ENCODE data around the gene NR2E3. TPM values are rescaled to one million over a fixed set of nuclear protein-coding genes. Genes with fewer than 3 reads are reported as not detected.

NR2E3 gene
- total RNA-seq, 1 experiment from 2014 or later = 0.77 TPM

- no peak overlapping the region for H2AFZ ChIP-seq (ENCODE audit: low read length)
- H3F3A ChIP-seq (ENCODE audit: low read length, unreplicated experiment) = no peaks in the 10 kb centered on the region
- peaks cover 12% of the 10 kb centered on the region for H3K4me1 ChIP-seq (ENCODE audit: insufficient read depth, low read length)
- intact Hi-C loops (cut with micrococcal nuclease) = loop anchor here (1.0 kb wide), 1 partner anchor 17 kb away; no protein-coding TSS in a partner anchor
- BruUV-seq (replicated peaks) = no TSS peak
- CTCF ChIA-PET = interaction anchor here (0.7 to 1.2 kb wide), 3 partner anchors 9 to 39 kb away, joined by 3 to 12 read pairs (median 4); no protein-coding TSS in a partner anchor
- no peak for TF ChIP-seq EZH2phosphoT487 (IDR thresholded peaks at IDR 0.05; ENCODE audit: borderline replicate concordance, low read length)
- no peak for TF ChIP-seq EZH2 (IDR thresholded peaks at IDR 0.05; ENCODE audit: low read length, unreplicated experiment)
- no peak for TF ChIP-seq CTCF (conservative IDR thresholded peaks at IDR 0.05; ENCODE audit: low read depth, low read length)
- POLR2A ChIA-PET (ENCODE audit: unreplicated experiment) = interaction anchor here (0.6 to 0.7 kb wide), 2 partner anchors 9 to 29 kb away, joined by 3 read pairs; no protein-coding TSS in a partner anchor
- no peaks in the 10 kb centered on the region for H3K79me2 ChIP-seq (ENCODE audit: low read length)
- peak overlapping the region; percentile 76 for H3K27ac ChIP-seq (ENCODE audit: low read length)
- ATAC-seq = peak; percentile 96
- H3K9me2 ChIP-seq (replicated peaks; ENCODE audit: low read length) = no peaks in the 10 kb centered on the region
- H3K36me3 ChIP-seq (ENCODE audit: low read depth, low read length) = peaks cover 42% of the 10 kb centered on the region
- H3K4me3 ChIP-seq (ENCODE audit: low read length) = no peak overlapping the region
- no peak overlapping the region for H3K9ac ChIP-seq (ENCODE audit: low read length)
- peak; percentile 95 for DNase-seq
- H3K9me3 ChIP-seq (ENCODE audit: low read length) = peaks cover 10% of the 10 kb centered on the region
- H4K20me1 ChIP-seq (ENCODE audit: low read length) = no peaks in the 10 kb centered on the region
- peak overlapping the region; percentile 35 for H3K4me2 ChIP-seq (ENCODE audit: low read length)
- H3K27me3 ChIP-seq (ENCODE audit: low read length) = no peaks in the 10 kb centered on the region
Observed at GRCh38 chr15:71761649-71762048, 48.7 kb upstream of the NR2E3 start.

DNA sequence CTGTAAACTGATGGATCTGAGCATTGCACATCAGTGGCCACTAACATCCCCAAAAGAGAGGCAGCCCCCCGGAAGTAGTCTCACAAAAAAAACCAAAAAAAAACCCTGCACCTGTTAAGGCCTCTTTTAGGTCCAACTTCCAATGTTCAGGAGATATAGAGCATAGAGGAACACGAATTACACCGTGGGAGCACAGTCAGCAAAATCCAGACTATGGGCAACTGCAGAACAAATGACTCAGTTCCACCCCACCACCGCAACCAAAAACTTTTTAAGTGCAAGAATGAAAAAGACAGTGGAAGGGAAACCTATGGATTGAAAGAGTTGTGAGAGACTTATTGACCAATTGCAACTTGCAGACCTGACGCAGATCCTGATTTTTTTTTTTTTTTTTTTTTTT lies 42.2 kb upstream of the NR2E3 start:
- no peak for TF ChIP-seq EZH2phosphoT487 (IDR thresholded peaks at IDR 0.05; ENCODE audit: borderline replicate concordance, low read length)
- TF ChIP-seq EZH2 (IDR thresholded peaks at IDR 0.05; ENCODE audit: low read length, unreplicated experiment) = no peak
- no peak for TF ChIP-seq CTCF (conservative IDR thresholded peaks at IDR 0.05; ENCODE audit: low read depth, low read length)
- Histone ChIP-seq H4K20me1 (ENCODE audit: low read length) (no peaks in the 10 kb centered on the region), H3K4me1 (ENCODE audit: insufficient read depth, low read length) (no peaks in the 10 kb centered on the region), H3K9me2 (replicated peaks; ENCODE audit: low read length) (no peaks in the 10 kb centered on the region), H3K79me2 (ENCODE audit: low read length) (no peaks in the 10 kb centered on the region), H3K9ac (ENCODE audit: low read length) (no peak overlapping the region), H3K4me2 (ENCODE audit: low read length) (no peak overlapping the region), H3K27ac (ENCODE audit: low read length) (no peak overlapping the region), H3F3A (ENCODE audit: low read length, unreplicated experiment) (no peaks in the 10 kb centered on the region), H3K36me3 (ENCODE audit: low read depth, low read length) (peaks cover 18% of the 10 kb centered on the region), H3K9me3 (ENCODE audit: low read length) (no peaks in the 10 kb centered on the region), H3K4me3 (ENCODE audit: low read length) (no peak overlapping the region), H2AFZ (ENCODE audit: low read length) (no peak overlapping the region), H3K27me3 (ENCODE audit: low read length) (no peaks in the 10 kb centered on the region)
- ChIA-PET POLR2A (ENCODE audit: unreplicated experiment) (no interaction called here), CTCF (no interaction called here)
- intact Hi-C loops (cut with micrococcal nuclease) = no loop called here
- no TSS peak for BruUV-seq (replicated peaks)
- DNase-seq (no peak), ATAC-seq (no peak)

DNA sequence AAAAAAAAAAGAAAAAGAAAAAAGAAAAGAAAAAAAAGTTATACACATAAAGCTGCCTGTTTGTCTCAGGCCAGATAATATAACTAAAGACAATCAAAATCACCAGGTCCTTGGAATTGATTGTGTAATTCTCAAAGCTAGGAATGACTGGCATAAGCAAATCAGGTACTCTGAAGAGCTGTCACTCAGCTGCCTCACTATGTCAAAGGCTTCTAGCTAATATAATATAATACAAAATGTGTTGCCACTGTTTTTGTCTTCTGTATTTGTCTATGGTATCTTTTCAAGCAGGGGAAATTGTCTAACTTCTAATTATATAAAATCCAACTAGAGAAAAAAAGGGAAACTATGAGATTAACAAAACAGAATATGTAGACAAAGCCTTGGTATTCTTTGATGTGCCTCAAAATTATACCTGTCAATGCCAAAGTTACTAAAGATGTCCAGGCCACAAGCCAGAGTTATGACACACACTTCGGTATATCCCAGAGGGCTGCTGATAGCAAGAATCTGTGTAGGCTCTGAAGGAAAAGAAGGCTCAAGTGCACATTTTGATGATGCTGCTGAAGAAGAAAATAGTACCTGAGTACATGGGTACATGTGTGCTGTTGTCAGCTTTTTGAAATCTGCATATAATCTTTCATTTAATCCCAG lies 37.0 kb upstream of the NR2E3 start:
- no TSS peak for BruUV-seq (replicated peaks)
- intact Hi-C loops (cut with micrococcal nuclease) = no loop called here

More for the DNA sequence above, 37.0 kb upstream of the NR2E3 start:
- ATAC-seq (no peak), DNase-seq (no peak)
- no peak overlapping the region for H2AFZ ChIP-seq (ENCODE audit: low read length)
- H3K4me2 ChIP-seq (ENCODE audit: low read length) = no peak overlapping the region
- no peaks in the 10 kb centered on the region for H3K9me2 ChIP-seq (replicated peaks; ENCODE audit: low read length)
- no peaks in the 10 kb centered on the region for H3K79me2 ChIP-seq (ENCODE audit: low read length)
- no peak overlapping the region for H3K9ac ChIP-seq (ENCODE audit: low read length)
- no peaks in the 10 kb centered on the region for H3K27me3 ChIP-seq (ENCODE audit: low read length)
- no peak overlapping the region for H3K27ac ChIP-seq (ENCODE audit: low read length)
- H3K36me3 ChIP-seq (ENCODE audit: low read depth, low read length) = peaks cover 4% of the 10 kb centered on the region; the same call in 1 of the 2 replicates
- H3K4me3 ChIP-seq (ENCODE audit: low read length) = no peak overlapping the region
- ChIA-PET CTCF (no interaction called here), POLR2A (ENCODE audit: unreplicated experiment) (interaction anchor here (0.6 kb wide), 2 partner anchors 12 to 958 kb away, joined by 4 to 8 read pairs; no protein-coding TSS in a partner anchor)
- no peak for TF ChIP-seq CTCF (conservative IDR thresholded peaks at IDR 0.05; ENCODE audit: low read depth, low read length)
- no peak for TF ChIP-seq EZH2 (IDR thresholded peaks at IDR 0.05; ENCODE audit: low read length, unreplicated experiment)
- no peak for TF ChIP-seq EZH2phosphoT487 (IDR thresholded peaks at IDR 0.05; ENCODE audit: borderline replicate concordance, low read length)
- H3K9me3 ChIP-seq (ENCODE audit: low read length) = no peaks in the 10 kb centered on the region
- H3K4me1 ChIP-seq (ENCODE audit: insufficient read depth, low read length) = peaks cover 6% of the 10 kb centered on the region
- no peaks in the 10 kb centered on the region for H3F3A ChIP-seq (ENCODE audit: low read length, unreplicated experiment)
- H4K20me1 ChIP-seq (ENCODE audit: low read length) = no peaks in the 10 kb centered on the region
